Tongue (tissue), 2 donors: ENCODE results near the gene STPG4. TPM values are rescaled to one million over a fixed set of nuclear protein-coding genes. Genes with fewer than 3 reads are reported as not detected.
"Not testable (repeated sequence)": the region's sequence is repeated elsewhere in the genome, so short reads cannot be mapped to it uniquely, and the experiment has no call there.

ENCODE experiments used
- DNase-seq: peaks from one replicate; pipeline ENCODE4 v3.0.0-alpha.2; 2015
- total RNA-seq: library from RNA; depleted of rRNA; stranded (reverse); fragments of >200 nt; gene quantifications from one replicate; pipeline ENCODE4 v1.2.3, GENCODE V29; 2014

STPG4 gene
- total RNA-seq, result not detected

DNA sequence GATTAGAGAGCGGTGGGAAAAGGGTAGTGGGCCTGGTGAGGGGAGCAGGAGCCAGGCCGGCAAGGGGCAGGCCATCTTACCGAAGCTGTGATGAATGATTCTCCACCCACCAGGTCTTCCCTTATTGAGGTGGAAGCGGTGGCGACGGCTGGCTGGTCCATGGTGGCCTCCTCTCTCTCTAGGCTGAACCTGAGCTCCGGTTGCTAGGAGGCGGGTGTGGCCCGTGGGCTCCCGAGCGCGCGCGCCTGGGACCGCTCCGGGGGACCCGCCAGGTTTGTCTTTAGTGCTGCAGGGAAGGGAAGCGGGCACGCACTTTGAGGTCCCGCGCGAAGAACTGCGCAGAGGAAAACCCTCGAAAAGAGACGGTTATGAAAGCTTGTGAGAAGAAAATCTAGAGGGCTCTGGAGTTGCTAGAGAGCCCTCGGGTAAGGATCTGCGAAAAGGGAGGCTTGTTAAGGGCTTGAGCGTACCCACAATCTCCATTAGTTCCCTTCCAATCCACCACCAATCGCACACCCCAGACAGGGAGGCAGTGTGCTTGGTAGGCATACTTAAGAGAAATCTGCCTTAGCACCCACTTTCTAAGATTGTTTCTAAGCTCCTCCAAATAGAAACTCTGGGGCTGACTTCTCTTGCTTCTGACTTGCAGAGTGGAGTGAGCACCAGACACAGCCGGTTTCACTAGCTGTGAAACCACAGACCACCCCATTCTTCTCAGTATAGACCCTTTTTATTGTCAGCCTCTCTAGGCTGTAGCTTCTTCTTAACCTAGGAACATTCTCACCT, at the start of gene STPG4:
TSS of gene STPG4 (minus strand) at position 218 of the 786 bp plus-strand sequence. CDS start at position 161, 57 bp downstream.
- DNase-seq, result no peak

DNA sequence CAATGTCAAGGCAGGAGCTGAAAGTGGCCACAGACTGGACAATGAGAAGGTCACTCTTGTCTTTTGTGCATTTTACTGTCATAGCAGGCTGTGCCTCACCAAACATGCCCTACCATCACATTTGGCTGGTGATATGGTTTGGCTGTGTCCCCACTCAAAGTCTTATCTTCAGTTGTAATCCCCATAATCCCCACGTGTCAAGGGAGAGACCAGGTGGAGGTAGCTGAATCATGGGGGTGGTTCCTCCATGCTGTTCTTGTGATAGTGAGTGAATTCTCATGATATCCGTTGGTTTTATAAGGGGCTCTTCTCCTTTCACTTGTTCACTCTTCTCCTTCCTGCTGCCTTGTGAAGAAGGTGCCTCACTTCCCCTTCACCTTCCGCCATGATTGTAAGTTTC, 49.6 kb upstream of the STPG4 start:
- no peak for DNase-seq

GRCh38 chr2:47203995-47204394, 48.9 kb upstream of the STPG4 start:
- no peak for DNase-seq

DNA sequence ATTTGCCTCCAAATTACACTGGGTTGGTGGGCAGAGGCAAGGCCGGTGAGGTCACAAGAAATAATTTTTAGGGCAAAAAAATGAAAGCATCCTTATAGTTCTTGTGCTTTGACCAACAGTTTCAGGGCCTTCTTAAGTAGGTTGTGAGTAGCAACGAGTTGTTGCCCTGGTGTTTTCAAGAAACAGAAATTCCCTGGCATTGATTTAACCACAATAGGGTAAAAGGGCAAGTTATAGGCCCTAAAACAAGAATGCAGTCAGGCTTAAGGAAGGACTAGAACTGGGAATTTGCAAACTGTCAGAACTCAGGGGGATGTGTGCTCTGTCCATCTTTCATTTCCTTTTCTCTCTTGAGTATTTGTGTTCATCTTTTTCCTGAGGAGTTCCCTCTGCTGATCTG, 46.1 kb upstream of the STPG4 start:
- no peak for DNase-seq

DNA sequence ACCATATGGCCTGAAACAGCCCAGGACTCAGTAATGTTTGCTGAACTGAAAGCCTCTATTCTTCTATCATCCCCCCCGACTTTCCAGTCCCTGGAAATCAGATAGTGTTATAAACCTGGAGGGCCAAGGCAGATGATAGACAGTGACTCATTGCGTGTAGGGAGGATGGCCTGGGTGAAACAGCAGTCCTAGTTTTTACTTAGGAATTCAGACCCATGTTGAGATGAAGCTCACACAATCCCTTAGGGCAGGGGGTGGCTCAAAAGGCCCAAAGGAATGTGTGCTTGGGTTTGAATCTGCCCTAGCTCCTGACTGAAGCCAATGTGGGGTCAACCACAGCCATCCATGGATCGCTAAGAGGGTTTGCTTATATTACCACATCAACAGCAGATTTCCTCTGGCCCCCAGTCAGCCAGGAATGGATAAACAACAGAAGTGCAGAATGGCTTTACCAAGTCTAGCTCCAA, 43.9 kb upstream of the STPG4 start:
- DNase-seq, result no peak

DNA sequence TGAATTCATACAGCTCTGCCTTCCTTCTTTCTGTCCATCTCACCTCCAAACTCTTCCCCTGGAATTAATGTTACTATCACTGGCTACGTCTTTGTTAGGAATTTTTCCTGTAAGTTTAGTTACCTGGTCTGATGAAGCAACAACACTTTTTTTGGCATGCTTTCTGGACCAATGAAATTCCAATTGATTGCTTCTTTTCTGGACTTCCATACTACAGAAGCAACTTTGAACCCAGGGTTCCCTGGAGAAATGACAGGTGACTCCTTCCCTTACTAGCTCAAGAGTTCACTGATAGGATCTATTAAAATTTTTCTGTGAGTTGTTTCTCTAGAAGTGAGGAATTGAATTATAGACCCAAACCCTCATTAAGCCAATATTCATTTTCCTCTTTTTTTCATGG, 41.4 kb upstream of the STPG4 start:
- no peak for DNase-seq

GRCh38 chr2:47196046-47196445, 40.9 kb upstream of the STPG4 start:
- DNase-seq, result no peak

GRCh38 chr2:47195148-47195547, 40.0 kb upstream of the STPG4 start:
- no peak for DNase-seq

- no peak for DNase-seq
Measured at GRCh38 chr2:47194410-47194809, 39.3 kb upstream of the STPG4 start.

DNA sequence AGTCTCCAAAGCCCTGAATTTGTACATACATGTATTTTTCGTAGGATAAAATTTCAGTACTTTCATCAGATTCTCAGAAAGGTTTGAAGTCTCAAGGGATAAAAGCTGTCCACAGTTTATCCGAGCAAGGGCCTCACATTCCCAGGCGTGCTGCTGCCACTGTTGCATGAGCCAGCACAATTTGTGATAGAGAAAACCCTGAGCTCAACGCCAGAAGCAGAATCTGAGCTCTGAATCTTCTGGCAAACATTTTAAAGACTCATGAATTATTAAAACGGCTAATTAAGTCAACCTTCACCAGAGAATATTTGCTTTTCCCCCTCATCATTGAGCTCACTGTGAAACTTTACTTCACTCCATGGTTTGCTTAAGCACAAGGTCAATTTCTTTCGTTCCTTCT, 38.5 kb upstream of the STPG4 start:
- peak; percentile 43 for DNase-seq

- no peak for DNase-seq
Measured at GRCh38 chr2:47190188-47190881, 35.2 kb upstream of the STPG4 start.

DNA sequence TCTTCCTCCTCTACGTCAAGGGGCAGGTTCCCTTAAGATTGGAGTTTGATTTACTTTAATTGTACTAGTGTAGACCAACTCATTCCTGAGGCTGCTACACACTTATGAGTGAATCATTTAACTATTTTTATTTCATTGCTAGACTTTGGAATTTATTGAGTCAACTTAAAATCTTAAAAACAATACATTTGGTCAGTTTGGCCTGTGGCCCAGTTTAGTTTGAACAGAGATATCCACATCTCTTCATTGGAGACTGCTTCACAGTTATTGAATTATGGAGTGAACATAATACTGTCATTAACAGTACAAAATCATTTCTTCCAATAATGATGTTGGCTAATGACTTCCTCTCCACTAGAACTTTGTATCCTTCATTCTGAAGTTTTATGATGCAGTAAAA, 34.5 kb upstream of the STPG4 start:
- no peak for DNase-seq

GRCh38 chr2:47187069-47187468, 32.0 kb upstream of the STPG4 start:
- DNase-seq, result no peak

GRCh38 chr2:47186351-47186750, 31.2 kb upstream of the STPG4 start:
- no peak for DNase-seq

GRCh38 chr2:47185098-47185497, 30.0 kb upstream of the STPG4 start:
- not testable (repeated sequence) for DNase-seq

DNA sequence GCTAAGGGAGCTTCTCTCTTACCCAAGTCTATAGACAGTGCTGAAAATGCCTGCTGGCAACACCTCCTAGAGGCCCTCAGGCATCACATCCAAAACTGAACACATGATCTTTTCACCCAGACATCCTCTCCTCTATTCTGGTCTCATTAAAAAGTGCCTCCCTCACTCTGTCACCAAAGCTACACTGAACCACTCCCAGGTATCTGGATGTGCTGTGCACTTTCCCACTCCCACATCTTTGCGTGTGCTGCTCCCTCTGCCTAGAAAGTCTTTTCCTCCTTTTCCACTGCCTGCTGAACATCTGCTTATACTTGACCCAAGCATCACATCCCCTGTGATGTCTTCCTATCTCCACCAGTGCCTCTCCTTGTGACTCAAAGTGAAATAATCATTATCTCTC, 26.1 kb upstream of the STPG4 start:
- no peak for DNase-seq

- DNase-seq, result no peak
Measured at GRCh38 chr2:47180531-47180930, 25.4 kb upstream of the STPG4 start.

- no peak for DNase-seq
Measured at GRCh38 chr2:47179388-47179787, 24.3 kb upstream of the STPG4 start.

DNA sequence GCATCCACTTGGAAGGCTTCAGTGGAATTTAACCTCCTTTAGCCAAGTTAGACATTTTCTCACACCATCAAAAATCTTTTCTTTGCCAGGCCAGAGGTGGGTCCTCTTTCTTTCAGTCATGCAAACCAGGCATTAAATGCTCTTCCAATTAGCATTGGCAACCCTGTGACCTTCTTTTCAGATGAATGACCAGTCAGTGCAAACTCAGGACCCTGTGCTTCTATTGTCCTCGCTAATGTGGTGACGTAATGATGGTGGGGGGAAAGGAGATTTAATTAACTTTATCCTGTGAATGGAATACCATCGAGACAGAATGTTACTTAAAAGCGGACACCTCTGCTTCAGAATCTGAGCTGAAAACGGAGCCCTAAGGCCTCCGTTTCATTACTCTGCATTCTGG, 23.2 kb upstream of the STPG4 start:
- no peak for DNase-seq

DNA sequence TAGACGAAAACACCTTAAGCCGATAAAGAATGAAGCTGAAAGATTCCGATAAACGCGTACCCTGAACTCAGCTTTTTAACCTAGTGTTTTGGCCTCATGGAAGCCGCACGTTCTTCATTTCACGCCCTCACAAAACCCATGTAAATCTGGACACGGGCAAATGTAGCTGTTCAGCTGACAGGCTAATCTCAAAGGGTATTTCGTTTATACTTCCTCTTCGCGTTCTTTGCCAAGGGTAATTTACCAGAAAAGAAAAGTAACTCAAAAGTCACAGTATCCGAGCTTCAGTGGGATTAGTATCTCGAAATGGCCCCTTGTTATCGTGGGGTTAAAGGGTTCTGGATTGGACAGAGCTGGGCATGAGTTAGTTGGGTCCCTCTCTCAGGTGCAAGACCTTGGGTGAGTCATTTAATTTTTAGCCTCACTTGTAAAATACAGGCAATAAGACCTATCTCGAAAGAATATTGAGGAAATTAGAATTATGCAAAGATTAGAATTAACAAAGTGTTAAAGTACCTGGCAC, 22.0 kb upstream of the STPG4 start:
- no peak for DNase-seq

- peak; percentile 83 for DNase-seq
Measured at GRCh38 chr2:47174733-47175361, 19.7 kb upstream of the STPG4 start.

DNA sequence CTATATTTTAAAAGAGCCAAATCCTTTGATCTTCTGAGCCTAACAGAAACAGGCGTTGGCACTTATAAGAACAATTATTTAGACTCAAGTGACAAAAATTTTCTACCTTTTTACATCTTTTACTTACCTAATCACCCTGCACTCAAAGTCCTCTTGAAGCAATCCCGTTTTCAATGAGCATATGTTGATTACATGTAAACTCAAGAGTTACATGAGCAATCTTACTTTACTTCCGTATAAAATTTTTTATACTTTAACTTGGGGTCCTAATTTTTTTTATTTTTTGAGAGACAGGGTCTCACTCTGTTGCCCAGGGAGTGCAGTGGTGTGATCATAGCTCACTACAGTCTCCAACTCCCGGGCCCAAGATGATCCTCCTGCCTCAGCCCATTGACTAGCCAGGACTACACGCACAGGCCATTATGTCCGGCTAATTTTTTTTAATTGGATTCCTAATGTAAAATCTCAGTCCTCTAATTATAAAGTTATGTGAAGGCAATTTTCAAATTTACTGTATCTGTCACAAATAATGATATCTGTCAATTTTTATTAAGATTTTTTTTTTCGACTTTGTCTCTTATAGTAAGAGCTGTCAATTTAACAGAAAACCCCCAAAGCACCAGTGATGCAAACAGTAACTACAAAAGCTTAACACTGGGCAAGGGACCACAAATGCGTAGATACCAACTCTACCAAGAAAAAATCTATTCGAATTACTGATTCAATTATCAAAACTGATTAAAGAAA, 19.1 kb upstream of the STPG4 start:
- no peak for DNase-seq
